ENCODE measurements around the gene LRRC74B.

Gene LRRC74B

DNA sequence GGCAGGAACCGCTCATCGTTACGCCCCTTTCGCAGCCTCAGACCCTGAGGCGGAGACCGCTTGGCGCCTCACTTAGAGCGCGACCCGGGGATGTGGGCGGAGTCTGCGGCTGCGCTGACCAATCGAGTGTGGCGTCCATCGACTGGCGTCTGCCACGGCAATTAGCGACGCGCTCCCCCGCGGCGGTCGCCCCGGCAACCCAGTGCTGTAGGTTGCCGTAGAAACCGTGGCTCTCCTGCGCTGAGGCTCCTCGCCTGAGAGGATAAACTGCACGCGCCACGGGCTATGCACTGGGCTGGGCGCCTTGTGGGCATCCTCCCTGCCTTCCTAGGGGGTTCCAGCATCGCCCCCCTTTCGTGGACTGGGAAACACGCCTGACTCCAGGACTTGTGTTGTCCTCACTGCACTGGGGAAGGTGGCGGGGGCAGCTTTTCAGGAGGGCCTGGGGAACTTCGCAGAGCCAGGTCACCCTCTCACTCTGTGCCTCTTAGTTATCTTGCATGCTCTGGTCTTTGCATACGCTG is 31.5 kb upstream of the LRRC74B start:
- peak; percentile 70 for DNase-seq (ENCODE audit: low spot score)

DNA sequence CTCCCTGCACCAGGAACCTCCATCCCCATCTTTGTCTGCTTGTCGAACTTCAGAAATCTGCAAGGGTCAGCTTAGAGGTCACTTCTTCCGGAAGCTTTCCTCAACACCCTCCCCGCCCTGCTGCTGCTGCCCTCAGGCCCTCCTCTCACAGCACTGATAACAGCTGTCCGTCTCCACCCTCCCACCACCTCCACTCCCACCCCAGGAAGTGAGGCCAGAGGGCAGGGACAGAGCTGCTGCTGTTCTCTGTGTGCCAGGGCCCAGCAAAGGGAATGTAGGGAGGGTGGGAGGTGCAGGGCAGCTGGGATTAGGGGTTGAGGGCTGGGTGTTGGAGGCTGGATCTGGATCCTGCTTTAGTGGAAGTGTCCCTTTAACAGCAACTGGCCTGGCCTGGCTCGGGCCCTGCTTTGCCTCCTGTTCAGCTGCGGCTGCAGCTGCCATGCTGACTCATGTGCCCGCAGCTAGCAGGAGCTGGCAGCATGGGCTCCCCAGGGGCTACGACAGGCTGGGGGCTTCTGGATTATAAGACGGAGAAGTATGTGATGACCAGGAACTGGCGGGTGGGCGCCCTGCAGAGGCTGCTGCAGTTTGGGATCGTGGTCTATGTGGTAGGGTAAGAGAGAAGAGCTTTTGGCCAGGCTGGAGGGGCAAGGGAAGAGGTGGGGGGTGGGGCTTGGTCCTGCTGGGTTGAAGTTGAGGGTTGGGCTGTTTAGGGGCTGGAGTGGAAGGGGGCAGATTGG is 30.9 kb upstream of the LRRC74B start, which contains the start of gene P2RX6:
P2RX6 (plus strand) TSS at position 440 of the 740 bp plus-strand sequence; CDS start at position 450, 10 bp downstream.
- DNase-seq (ENCODE audit: low spot score), result no peak

DNA sequence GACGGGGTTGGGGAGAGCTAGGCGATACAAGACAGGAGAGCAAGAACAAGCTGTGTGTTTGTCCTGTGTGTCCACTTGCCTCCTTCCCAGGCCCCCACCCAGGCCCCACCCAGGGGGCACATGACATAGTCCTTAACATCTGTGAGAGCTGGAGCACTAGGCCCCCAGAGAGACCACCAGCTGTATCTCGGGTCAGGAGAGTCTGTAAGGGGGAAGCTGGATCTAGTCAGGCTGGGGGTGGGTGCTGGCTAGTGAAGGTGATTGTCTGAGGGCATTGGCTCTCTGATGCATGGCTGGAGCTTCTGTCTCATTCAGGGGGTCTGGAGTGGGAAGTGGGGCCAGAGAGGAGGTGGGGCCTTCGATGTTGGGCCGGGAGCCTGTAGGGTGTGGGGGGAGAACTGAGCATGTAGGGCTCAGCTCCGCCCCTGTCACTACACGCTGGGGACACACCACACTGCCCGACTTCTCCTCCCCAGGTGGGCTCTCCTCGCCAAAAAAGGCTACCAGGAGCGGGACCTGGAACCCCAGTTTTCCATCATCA is 30.2 kb upstream of the LRRC74B start:
- DNase-seq (ENCODE audit: low spot score), result no peak

DNA sequence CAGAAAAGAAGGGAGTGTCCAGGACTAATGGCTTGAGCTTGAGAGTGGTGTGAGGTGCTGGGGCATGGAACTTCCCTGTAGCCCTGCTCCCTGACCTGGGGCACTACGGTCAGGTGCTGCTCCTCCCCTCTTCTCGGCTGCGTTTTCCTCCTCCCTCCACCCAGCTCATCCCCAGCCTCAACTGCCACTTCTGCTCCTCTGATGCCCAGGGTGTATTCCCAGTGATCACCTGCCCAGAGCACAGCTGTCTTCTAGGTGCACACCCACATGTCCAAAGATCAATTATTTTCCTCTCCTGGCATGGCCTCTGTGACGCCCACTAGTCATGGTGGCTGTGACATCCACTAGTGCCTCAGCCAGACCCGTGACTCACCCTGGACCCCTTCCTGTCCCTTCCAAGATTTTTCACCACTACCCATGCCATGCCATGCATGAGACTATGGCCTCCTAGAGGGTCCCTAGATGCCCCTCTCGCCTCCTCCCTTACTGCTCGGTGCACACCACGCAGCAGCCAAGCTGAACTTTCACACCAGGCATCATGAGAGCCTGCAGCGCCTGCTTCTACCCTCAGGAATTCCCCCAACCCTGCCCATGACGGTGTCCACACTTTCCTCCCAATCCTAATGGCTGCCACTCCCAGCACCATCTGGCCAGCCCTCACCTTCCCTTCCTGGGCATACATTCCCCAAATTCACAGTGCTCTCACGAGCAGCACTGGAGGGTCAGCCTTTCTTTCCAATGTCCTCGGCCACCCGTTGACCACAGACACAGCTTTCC is 28.9 kb upstream of the LRRC74B start:
- DNase-seq (ENCODE audit: low spot score), result no peak

DNA sequence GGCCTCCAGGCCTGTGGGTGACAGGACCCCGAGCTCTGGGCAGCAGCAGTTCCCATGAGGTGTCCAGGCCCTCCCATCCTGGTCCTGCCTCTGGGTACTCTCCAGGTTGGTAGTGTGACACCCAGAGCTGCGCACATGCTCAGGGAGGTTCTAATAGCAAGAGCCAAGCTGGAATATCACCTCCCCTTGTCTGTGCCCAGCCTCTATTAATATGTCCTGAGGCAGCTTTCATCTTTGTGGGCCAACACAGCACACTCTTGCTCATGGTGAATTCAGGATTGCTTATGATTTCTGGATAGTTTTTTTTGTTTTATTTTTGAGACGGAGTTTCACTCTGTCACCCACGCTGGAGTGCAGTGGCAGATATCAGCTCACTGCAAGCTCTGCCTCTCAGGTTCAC is 27.4 kb upstream of the LRRC74B start:
- DNase-seq (ENCODE audit: low spot score), result no peak

DNA sequence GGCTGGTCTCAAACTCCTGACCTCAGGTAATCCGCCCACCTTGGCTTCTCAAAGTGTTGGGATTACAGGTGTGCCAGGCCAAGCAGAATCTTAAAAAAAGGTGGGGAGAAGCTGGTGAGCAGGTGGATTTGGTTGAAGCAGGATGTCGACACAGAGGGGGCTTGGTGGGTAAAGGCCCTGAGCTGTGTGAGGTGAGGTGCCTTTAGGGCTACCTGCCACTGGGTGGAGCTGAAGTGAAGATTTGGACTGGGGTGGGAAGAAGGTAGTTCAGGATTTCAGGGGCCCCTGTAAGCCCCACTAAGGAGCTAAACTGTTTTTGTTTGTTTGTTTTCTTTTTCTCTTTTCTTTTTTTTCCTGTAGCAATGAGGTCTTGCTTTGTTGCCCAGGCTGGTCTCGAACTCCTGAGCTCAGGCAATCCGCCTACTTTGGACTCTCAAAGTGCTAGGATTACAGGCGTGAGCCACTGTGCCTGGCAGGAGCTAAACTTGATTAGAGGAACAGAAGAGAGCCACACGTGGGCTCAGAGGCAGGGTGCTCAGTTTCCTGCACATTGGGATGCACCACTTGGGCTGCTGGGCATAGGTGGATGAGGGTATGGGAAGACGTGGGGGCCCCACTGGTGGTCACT is 24.8 kb upstream of the LRRC74B start:
- no peak for DNase-seq (ENCODE audit: low spot score)

DNA sequence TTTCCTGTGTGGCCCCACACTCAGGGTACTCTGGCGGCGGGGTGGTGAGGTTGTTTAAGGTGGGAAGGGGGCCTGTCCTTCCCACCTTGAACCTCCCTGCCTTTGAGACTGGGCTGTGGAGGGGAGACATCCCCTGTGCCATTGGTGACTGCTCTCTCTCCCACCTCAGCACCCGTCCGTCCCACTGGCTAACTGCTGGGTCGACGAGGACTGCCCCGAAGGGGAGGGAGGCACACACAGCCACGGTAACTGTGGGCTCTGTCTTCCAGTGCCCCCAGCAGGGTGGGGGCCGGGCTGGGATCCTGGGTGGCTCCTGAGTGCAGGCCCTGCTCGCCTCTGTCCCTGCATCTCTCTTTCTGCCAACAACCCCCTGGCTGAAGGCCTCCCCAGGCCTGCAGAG is 23.2 kb upstream of the LRRC74B start:
- DNase-seq (ENCODE audit: low spot score), result no peak

DNA sequence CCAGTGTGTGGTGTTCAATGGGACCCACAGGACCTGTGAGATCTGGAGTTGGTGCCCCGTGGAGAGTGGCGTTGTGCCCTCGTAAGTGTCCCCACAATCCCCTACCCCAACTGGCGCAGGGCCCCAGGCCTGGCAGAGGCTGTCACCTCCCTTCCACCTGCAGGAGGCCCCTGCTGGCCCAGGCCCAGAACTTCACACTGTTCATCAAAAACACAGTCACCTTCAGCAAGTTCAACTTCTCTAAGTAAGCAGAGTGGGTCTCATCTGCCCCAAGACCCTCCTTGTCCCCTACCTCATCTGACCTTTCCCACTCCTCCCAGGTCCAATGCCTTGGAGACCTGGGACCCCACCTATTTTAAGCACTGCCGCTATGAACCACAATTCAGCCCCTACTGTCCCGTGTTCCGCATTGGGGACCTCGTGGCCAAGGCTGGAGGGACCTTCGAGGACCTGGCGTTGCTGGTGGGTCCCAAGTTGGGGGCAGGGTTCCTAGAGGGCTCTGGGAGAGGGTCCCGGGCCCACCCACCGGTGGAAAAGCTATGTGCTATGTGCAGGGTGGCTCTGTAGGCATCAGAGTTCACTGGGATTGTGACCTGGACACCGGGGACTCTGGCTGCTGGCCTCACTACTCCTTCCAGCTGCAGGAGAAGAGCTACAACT is 22.7 kb upstream of the LRRC74B start:
- DNase-seq (ENCODE audit: low spot score), result no peak

DNA sequence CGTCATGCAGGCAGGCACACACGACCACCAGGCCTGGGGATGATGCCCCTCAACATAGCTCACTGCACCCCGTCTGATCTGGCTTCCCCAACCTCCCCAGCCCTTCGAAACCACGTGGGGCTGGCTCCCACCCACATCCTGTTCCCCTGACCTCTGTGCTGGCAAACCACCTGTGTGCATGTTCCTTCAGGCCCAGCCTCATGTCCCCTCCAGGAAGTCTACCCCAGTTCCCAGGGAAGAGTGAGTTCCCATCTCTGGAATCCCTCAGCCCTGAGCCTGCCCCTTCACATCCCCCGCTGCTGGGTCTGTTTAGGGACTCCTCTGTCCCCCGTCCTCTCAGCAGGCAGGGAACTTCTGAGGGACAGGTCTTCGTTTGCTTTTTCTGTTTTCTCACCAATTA is 20.5 kb upstream of the LRRC74B start:
- DNase-seq (ENCODE audit: low spot score), result no peak

DNA sequence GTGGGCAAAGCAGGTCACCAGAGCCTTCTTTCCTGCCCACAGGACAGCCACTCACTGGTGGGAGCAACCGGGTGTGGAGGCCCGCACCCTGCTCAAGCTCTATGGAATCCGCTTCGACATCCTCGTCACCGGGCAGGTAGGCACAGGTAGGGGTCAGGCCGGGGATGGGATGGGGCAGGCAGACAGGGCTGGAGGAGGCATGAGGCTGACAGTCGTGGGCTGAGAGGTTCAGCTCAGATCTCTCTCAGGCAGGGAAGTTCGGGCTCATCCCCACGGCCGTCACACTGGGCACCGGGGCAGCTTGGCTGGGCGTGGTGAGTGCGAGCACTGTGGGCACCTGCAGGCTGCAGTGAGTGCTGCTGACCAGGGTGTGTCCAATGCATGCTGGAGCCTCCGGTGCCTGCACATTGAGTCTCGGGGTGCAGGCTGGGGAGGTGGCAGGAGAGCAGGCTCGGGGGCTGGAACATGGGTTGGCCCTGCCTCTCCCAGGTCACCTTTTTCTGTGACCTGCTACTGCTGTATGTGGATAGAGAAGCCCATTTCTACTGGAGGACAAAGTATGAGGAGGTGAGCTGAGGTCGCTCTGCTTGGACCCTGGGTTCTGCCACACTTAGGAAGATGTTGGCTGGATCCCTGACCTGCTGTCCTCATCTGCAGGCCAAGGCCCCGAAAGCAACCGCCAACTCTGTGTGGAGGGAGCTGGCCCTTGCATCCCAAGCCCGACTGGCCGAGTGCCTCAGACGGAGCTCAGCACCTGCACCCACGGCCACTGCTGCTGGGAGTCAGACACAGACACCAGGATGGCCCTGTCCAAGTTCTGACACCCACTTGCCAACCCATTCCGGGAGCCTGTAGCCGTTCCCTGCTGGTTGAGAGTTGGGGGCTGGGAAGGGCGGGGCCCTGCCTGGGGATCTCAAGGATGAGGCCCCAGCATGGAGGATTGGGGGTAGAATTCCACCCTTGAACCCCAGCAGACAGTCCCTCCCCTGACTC is 19.7 kb upstream of the LRRC74B start:
- DNase-seq (ENCODE audit: low spot score), result no peak

DNA sequence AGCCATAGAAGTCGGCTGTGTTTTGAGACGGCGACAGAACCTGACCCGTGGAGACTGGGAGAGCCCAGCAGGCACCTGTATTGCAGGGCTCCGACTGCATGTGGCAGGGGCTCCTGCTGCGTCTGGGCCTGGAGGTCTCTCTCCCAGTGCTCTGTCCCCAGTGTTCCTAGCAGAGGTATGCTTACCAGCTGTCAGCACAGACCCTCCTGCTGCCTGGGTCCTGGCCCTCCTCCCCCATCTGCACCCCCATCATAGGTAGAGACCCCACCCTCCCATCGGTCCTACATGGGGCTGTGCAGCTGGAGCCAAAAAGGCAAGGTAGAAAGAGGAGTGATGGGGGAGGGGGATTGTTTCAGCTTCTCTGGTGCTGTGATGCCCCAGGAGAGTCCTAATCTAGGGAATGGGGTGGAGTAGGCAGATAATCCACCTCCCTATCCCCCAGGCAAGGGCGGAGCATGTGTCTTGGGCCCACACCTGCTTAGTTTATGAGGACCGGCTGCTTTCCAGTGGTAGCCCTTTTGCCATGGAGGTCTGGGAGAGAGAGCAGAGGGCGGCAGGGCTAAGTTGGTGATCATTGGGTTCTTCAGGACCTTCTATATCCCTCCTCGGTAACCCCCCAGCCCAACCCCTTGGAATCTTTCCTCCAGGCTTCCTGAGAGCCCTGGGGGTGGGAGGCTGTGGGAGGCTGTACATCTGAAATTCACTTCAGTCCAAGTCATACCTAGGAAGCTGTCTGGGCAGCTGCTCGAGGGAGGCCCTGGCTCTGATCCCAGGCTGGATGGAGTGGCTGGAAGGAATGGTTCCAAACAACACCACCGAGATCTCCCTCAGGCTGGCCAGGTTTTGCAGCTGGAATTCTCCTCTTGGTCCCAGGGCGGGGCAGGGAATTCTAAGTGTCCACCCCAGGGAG is 18.7 kb upstream of the LRRC74B start:
- DNase-seq (ENCODE audit: low spot score), result no peak

DNA sequence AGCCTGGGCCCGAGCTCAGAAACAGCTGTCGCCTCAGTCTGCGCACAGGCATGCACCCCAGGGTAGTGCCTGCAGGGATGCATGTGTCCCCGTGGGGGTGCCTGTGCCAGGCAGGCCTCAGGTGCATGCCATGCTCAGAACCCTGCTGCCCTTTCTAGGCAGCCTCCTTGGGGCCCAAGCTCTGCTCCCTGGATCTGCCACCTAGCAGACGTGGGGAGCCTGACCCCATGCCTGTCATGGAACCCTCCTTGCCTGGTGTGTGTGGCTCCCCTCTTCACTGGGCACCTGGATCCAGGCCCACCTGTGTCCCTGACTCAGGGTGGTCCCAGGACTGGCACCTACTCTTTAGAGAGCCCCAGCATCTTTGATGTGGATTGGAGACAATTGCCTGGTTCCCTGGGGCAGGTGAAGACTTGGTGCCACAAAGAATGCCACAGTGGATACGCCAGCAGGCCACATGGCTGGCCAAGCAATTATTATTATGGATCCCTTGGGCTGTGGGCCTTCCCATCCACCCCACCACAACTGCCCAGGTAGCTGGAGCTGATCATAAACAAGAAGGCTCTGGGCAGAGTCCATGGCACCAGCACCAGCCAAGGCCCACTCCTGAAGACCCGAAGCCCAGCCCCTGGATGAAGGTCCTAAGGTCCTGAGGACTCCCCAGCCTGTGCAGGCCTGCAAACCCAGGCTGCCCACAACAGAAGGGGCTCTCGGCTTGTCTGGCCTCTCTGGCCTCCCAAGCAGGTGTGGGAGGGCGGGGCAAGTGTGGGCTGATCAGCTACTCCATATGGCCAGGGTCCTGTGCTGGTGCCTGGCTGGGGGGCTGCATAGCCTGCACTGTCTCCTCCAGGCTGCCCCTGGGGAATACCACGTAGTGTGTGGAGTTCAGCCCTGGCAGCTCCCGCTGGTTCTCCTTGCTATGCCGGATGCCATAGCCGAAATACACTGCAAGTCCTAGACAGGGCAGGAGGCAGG is 17.2 kb upstream of the LRRC74B start:
- DNase-seq (ENCODE audit: low spot score), result no peak

DNA sequence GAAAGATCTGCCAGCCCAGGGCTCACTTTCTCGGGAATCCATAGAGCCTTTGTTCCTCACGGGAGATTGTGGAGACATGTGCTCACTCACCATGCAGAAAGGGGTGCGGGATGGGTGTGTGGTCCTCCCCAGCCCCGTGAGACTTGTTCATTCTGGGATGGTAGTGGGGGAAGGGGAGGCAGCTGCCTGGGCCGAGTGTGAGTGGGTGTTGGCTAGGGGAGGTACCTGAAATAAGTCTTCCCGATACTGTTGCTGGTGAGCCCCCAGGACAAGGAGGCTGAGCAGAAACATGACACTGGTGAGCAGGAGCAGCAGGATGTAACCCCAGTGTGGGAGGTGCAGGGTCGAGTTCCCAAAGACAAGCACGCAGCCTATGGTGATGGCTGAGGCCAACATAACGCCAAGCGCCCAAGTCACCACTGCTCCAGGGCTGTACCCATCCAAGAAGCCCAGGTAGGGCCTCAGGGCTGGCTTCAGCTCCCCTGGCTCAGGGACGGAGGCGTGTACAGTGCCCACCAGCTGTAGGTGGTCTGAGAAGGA is 16.2 kb upstream of the LRRC74B start:
- no peak for DNase-seq (ENCODE audit: low spot score)

DNA sequence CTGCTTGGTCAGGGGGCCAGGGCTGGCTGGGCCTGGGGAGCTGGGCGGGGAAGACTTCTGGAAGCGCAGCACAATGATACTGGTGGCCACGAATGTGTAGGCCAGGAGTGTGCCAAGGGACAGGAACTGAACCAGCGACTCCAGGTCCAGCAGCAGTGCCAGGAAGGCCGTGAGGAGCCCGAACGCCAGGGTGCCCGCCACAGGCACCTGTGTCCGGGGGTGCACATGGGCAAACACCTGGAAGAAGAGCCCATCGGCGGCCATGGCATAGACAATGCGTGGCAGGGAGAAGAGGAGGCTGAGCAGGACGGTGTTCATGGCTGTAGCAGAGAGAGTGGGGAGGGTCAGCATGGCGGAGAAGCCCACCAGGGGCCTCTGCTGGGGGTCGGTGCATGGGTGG is 15.7 kb upstream of the LRRC74B start:
- no peak for DNase-seq (ENCODE audit: low spot score)

DNA sequence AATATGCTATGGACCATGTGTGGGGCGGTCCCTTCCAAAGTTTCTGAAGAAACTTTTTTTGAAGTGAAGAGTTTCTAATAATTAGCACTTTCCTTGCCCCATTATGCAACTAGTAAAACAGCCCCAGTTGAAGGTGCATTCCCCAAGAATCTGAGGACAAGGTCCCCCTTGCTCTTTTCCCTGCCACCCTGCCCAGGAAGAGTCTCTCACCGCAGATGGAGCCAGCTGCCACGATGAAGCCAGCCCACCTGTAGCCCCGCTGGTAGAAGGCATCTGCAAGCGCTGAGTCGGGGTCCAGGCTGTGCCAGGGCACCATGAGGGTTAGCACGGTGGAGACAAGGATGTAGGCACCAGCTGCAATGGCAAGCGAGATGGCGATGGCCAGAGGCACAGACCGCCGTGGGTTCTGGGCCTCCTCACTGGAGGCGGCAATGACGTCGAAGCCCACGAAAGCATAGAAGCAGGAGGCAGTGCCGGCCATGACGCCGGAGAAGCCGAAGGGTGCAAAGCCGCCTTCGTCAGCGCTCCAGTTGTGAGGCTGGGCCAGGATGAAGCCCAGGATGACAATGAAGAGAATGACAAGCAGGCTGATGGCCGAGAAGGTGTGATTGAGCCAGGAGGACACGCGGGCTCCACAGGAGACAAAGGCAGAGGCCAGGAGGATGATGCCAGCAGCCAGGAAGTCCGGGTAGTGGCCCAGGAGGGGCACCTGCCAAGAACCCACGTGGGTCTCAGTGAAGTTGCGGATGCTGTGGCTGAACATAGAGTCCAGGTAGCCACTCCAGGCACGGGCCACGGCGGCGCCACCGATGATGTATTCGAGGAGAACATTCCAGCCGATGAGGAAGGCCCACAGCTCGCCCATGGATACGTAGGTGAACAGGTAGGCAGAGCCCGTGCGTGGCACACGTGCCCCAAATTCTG is 14.9 kb upstream of the LRRC74B start:
- DNase-seq (ENCODE audit: low spot score), result no peak

DNA sequence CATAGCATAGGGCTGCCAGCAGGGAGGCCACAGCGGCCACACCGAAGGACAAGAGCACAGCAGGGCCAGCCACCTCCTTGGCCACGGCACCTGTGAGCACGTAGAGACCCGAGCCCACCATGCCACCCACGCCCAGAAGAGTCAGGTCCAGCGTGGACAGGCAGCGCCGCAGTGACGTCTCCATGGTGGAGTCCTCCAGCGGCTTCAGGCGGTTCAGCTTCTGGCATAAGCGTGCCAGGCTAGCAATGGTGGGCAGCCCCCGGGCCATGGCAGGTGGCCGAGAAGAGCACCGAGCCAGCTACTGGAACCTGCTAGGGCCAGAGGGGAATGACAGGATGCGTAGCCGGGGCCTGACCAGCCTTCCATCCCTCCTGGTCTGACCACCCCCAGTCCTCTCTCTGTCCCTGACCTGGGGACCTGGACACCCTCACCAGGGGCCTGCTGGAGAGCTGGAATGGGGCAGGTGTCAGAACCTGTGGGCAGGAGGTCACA is 14.2 kb upstream of the LRRC74B start:
- DNase-seq (ENCODE audit: low spot score), result no peak
